HG03025 (cell line): ENCODE measurements around the gene ARMC7.

Source experiments
- ATAC-seq: cut with Tn5 transposase; IDR thresholded peaks from one replicate; pipeline ENCODE4 v1.9.1; 2021; ENCODE audit warnings: mild to moderate bottlenecking, moderate library complexity; ENCODE audit not compliant: unreplicated experiment, low FRiP score

Gene ARMC7

GRCh38 chr17:75077496-75078283, 32.1 kb upstream of the ARMC7 start:
- ATAC-seq = no peak

GRCh38 chr17:75078284-75079022, 31.3 kb upstream of the ARMC7 start:
- no peak for ATAC-seq

GRCh38 chr17:75079023-75079373, 30.8 kb upstream of the ARMC7 start:
- ATAC-seq = no peak

- no peak for ATAC-seq
These were observed 27.9 kb upstream of the ARMC7 start for GRCh38 chr17:75081611-75082540.

- no peak for ATAC-seq
These were observed 27.1 kb upstream of the ARMC7 start for GRCh38 chr17:75082683-75083082.

- no peak for ATAC-seq
These were observed 25.6 kb upstream of the ARMC7 start for GRCh38 chr17:75084039-75084660.

- ATAC-seq = no peak
These were observed 23.1 kb upstream of the ARMC7 start for GRCh38 chr17:75086496-75087181.

- no peak for ATAC-seq
These were observed 22.6 kb upstream of the ARMC7 start for GRCh38 chr17:75087182-75087557.

- ATAC-seq = no peak
These were observed 22.0 kb upstream of the ARMC7 start, which contains the start of gene SLC16A5 for GRCh38 chr17:75087558-75088453. Gene SLC16A5, plus strand, starts transcription at chr17:75087954. Its CDS starts 5,683 bp downstream, at chr17:75093637.

GRCh38 chr17:75088465-75089417, 21.0 kb upstream of the ARMC7 start:
- ATAC-seq = no peak

GRCh38 chr17:75090871-75091854, 18.6 kb upstream of the ARMC7 start:
- no peak for ATAC-seq

- no peak for ATAC-seq
These were observed 17.9 kb upstream of the ARMC7 start for GRCh38 chr17:75091855-75092327.

GRCh38 chr17:75093548-75094158, 16.1 kb upstream of the ARMC7 start:
- no peak for ATAC-seq

GRCh38 chr17:75094871-75095399, 14.8 kb upstream of the ARMC7 start:
- no peak for ATAC-seq

- ATAC-seq = no peak
These were observed 13.6 kb upstream of the ARMC7 start for GRCh38 chr17:75096082-75096625.
